ENCODE results near the gene HMCN2. TPM values are rescaled to one million over a fixed set of nuclear protein-coding genes. Genes with fewer than 3 reads are reported as not detected.

Gene HMCN2
- total and polyA plus RNA-seq, 2 donors: 0.90 to 2.2 TPM

DNA sequence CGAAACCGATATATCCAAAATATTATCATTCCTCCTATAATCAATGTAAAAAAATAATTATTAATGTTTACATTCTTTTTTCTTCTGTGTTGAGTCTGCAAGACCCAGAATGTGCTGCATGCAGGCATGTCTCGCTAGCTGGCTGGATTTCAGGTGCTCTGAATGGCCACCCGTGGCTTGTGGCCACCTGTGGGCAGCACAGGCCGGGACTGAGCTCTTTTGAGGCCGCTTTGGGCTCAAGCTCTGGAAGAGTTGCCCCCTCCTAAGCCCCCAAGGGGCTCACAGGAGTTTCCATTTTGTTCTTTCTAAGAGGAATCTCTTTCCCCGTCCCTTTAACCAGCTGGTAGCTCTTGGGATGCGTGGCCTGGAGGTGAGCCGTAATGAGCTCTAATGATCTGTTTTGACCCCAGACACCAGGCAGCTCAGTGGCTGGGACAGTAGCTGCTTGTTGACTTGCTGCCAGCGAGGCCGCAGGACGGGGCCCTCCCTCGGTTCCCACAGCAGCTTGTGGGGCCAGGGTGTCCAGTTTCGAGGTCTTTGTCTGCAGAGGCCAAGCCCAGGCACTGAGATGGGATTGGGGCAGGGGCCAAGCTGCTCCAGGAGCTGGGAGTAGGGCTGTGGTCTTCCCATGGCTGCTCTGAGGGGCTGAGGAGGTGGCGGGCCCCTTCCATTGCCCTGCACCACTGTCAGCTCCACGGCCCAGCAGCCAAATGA is 200.0 kb downstream of the HMCN2 start:
- no peak for DNase-seq (ENCODE audit: low read depth in 6 of 9, low spot score in 9 of 9)
- Histone ChIP-seq H3K27me3 (ENCODE audit: control insufficient read depth in 2 of 2, insufficient read depth in 1 of 2, low read length in 1 of 2) (peaks cover 25 to 92% of the 10 kb centered on the region in 2 donors), H3K4me1 (ENCODE audit: control insufficient read depth in 2 of 2, insufficient read depth in 2 of 2, low read length in 2 of 2) (no peaks in the 10 kb centered on the region), H3K4me3 (ENCODE audit: low read length in 2 of 2) (no peak overlapping the region), H3K27ac (ENCODE audit: low read depth in 1 of 2, low read length in 1 of 2) (no peak overlapping the region), H3K9me3 (ENCODE audit: control insufficient read depth in 2 of 2, insufficient read depth in 1 of 2, low read length in 1 of 2) (no peaks in the 10 kb centered on the region), H3K36me3 (ENCODE audit: control insufficient read depth in 2 of 2, insufficient read depth in 2 of 2, low read length in 1 of 2) (no peaks in the 10 kb centered on the region)
- WGBS: 78% methylated on average over 16 of the region's 16 CpGs

DNA sequence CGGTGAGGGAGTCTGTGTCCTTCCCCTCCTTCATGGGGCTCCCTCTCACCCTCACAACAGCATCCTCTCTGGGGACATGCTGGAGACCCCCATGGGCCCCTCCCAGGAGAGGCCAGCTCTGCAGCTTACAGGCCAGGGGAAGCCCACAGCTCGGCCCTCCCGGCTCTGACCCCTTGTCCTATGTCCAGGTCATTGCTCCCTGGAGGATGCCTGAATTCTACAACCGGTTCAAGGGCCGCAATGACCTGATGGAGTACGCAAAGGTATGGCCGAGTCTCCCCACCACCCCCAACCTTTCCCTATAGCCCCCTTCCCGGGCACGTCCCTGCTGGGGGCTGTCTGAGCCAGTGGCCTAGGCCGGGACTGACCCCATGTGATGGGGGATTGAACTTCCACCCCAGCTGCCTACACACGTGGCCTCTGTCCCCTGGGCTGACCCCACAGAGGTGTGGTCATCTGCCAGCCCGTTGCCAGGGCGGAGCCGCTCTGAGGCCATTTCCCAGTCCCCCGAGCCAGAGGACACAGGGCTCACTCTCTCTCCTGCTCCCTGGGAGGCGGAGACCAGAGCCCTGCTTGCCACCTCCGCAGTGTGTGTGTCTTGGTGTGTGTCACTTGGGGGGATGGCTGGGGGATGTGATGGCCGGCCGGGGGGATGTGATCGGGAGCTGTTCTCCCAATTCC is 201.1 kb downstream of the HMCN2 start:
- 60% methylated on average over 20 of the region's 20 CpGs for WGBS
- H3K4me1 ChIP-seq (ENCODE audit: control insufficient read depth in 2 of 2, insufficient read depth in 2 of 2, low read length in 2 of 2): no peaks in the 10 kb centered on the region
- no peak overlapping the region for H3K4me3 ChIP-seq (ENCODE audit: low read length in 2 of 2)
- H3K36me3 ChIP-seq (ENCODE audit: control insufficient read depth in 2 of 2, insufficient read depth in 2 of 2, low read length in 1 of 2): no peaks in the 10 kb centered on the region
- H3K27me3 ChIP-seq (ENCODE audit: control insufficient read depth in 2 of 2, insufficient read depth in 1 of 2, low read length in 1 of 2): peaks cover 25 to 94% of the 10 kb centered on the region in 2 donors
- no peak for DNase-seq (ENCODE audit: low read depth in 6 of 9, low spot score in 9 of 9)
- H3K9me3 ChIP-seq (ENCODE audit: control insufficient read depth in 2 of 2, insufficient read depth in 1 of 2, low read length in 1 of 2): no peaks in the 10 kb centered on the region
- no peak overlapping the region for H3K27ac ChIP-seq (ENCODE audit: low read depth in 1 of 2, low read length in 1 of 2)

DNA sequence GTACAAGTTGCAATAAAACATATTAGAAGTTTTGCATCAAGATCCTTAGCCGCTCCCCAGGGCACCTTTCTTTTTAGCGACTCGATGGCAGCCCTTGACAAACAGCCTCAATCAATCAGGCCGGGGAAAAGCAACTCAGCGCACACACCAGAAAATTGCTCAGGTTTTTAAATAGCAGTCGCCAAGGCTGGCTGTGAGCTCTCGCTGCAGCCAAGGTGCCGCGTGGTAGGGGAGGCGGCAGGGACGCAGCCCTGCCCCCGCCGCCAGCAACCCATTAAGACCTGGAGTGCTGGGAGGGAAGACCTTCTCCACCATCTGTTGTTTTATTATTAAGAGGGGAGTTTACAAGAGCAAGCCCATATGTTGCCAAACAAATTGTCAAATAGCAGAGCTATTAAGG is 201.8 kb downstream of the HMCN2 start:
- 8% methylated on average over 13 of the region's 13 CpGs for WGBS

DNA sequence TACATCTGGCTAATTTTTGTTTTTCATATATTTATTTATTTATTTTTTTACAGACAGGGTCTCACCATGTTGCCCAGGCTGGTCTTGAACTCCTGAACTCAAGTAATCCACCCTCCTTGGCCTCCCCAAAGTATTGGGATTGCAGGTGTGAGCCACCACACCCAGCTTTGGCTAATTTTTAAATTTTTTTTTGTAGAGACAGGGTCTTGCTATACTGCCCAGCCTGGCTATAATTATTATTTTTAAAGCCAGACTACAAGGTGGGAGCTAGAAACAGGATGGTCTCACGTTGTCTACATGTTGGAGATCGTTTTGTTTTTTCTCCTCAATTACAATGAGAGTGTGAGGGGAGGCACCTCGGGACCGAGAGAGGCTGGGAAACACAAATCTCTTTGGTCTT is 203.0 kb downstream of the HMCN2 start:
- no peaks in the 10 kb centered on the region for H3K9me3 ChIP-seq (ENCODE audit: control insufficient read depth in 2 of 2, insufficient read depth in 1 of 2, low read length in 1 of 2)
- H3K4me3 ChIP-seq (ENCODE audit: low read length in 2 of 2): no peak overlapping the region
- peaks cover 30 to 95% of the 10 kb centered on the region in 2 donors for H3K27me3 ChIP-seq (ENCODE audit: control insufficient read depth in 2 of 2, insufficient read depth in 1 of 2, low read length in 1 of 2)
- no peak for DNase-seq (ENCODE audit: low read depth in 6 of 9, low spot score in 9 of 9)
- 33% methylated on average over 4 of the region's 4 CpGs for WGBS
- no peaks in the 10 kb centered on the region for H3K4me1 ChIP-seq (ENCODE audit: control insufficient read depth in 2 of 2, insufficient read depth in 2 of 2, low read length in 2 of 2)
- H3K36me3 ChIP-seq (ENCODE audit: control insufficient read depth in 2 of 2, insufficient read depth in 2 of 2, low read length in 1 of 2): no peaks in the 10 kb centered on the region
- H3K27ac ChIP-seq (ENCODE audit: low read depth in 1 of 2, low read length in 1 of 2): no peak overlapping the region

More for the DNA sequence above, 201.8 kb downstream of the HMCN2 start:
- peaks cover 29 to 94% of the 10 kb centered on the region in 2 donors for H3K27me3 ChIP-seq (ENCODE audit: control insufficient read depth in 2 of 2, insufficient read depth in 1 of 2, low read length in 1 of 2)
- H3K9me3 ChIP-seq (ENCODE audit: control insufficient read depth in 2 of 2, insufficient read depth in 1 of 2, low read length in 1 of 2): no peaks in the 10 kb centered on the region
- no peak overlapping the region for H3K27ac ChIP-seq (ENCODE audit: low read depth in 1 of 2, low read length in 1 of 2)
- DNase-seq (ENCODE audit: low read depth in 6 of 9, low spot score in 9 of 9): no peak
- H3K36me3 ChIP-seq (ENCODE audit: control insufficient read depth in 2 of 2, insufficient read depth in 2 of 2, low read length in 1 of 2): no peaks in the 10 kb centered on the region
- no peaks in the 10 kb centered on the region for H3K4me1 ChIP-seq (ENCODE audit: control insufficient read depth in 2 of 2, insufficient read depth in 2 of 2, low read length in 2 of 2)
- H3K4me3 ChIP-seq (ENCODE audit: low read length in 2 of 2): no peak overlapping the region

DNA sequence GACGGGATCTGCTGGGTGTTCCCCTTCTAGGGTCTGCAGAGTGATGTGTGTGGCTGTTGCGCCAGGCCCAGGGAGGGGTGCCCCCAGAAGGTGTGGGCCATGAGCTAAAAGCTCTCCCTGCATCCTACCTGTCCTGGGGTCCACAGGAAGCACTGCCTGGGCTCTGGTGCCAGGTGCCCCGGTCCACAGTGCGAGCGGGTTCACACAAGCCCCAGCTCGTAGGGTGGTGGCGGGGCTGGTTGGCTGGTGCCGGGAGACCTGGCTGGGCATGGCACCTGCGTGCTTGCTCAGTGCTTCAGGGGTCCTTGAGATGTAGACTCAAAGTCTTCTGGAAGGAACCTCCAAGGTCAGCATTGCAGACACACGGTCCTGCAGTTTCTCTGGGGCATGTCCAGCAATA is 204.7 kb downstream of the HMCN2 start:
- Histone ChIP-seq H3K27ac (ENCODE audit: low read depth in 1 of 2, low read length in 1 of 2) (no peak overlapping the region), H3K27me3 (ENCODE audit: control insufficient read depth in 2 of 2, insufficient read depth in 1 of 2, low read length in 1 of 2) (peaks cover 32 to 98% of the 10 kb centered on the region in 2 donors), H3K36me3 (ENCODE audit: control insufficient read depth in 2 of 2, insufficient read depth in 2 of 2, low read length in 1 of 2) (no peaks in the 10 kb centered on the region), H3K9me3 (ENCODE audit: control insufficient read depth in 2 of 2, insufficient read depth in 1 of 2, low read length in 1 of 2) (no peaks in the 10 kb centered on the region), H3K4me3 (ENCODE audit: low read length in 2 of 2) (no peak overlapping the region), H3K4me1 (ENCODE audit: control insufficient read depth in 2 of 2, insufficient read depth in 2 of 2, low read length in 2 of 2) (no peaks in the 10 kb centered on the region)
- DNase-seq (ENCODE audit: low read depth in 6 of 9, low spot score in 9 of 9): no peak
- WGBS: 91% methylated on average over 10 of the region's 10 CpGs

DNA sequence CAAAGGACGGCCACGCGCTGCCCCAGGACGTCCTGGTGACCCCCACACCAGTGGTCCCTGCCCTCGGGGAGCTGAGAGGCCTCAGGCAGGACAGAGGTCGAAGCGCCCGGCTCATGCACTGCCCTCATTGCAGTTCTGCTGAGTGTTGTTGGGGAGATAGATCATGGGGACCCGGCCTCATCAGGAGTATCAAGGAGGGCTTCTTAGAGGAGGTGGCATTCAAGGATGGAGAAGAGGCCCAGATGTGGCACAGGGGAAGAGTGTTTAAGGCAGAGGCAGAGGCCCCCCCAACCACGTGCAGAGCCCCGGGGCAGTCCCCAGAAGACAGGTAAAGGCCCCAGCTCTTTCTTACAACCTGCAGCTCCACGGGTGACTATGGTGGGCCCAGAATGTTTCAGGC is 205.4 kb downstream of the HMCN2 start:
- Histone ChIP-seq H3K4me3 (ENCODE audit: low read length in 2 of 2) (no peak overlapping the region), H3K27me3 (ENCODE audit: control insufficient read depth in 2 of 2, insufficient read depth in 1 of 2, low read length in 1 of 2) (peaks cover 32 to 92% of the 10 kb centered on the region in 2 donors), H3K4me1 (ENCODE audit: control insufficient read depth in 2 of 2, insufficient read depth in 2 of 2, low read length in 2 of 2) (no peaks in the 10 kb centered on the region), H3K9me3 (ENCODE audit: control insufficient read depth in 2 of 2, insufficient read depth in 1 of 2, low read length in 1 of 2) (no peaks in the 10 kb centered on the region), H3K27ac (ENCODE audit: low read depth in 1 of 2, low read length in 1 of 2) (no peak overlapping the region), H3K36me3 (ENCODE audit: control insufficient read depth in 2 of 2, insufficient read depth in 2 of 2, low read length in 1 of 2) (no peaks in the 10 kb centered on the region)
- no peak for DNase-seq (ENCODE audit: low read depth in 6 of 9, low spot score in 9 of 9)
- WGBS: 89% methylated on average over 12 of the region's 12 CpGs

DNA sequence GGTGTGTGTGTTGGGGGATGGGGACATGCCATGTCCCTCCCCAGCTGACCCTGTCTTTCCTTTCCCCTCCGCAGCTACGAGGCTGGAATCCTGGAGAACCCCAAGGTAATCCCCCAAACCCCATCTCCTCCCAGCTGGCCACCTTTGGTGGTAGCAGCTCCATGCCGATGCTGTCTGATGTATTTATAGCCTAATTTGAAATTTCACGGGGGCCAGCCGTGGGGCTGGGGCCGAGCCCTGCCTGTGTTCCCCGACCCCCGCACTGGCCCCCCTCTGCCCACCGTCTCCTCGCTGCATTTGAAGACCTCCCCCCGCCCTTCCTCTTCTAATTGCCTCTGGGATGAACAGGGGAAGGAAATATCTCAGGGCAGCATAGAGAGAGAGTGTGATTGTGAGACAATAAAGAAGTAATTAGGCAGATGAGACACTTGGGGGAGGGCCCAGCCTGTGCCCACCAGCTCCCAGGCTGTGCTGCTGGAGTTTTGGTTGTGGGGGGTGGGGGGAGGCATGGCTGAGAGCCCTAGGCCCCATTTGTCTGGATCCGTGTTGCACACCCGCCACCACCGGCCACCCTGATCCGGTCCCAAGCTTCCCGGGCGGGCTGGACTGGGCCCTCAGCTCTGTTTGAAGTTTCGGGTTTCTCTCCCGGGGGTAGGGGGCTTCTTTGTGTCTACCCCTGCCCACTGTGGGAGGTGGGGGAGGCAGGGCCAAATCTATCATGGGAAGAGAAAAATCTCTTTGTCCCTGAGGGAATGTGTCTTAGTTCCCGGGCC is 206.0 kb downstream of the HMCN2 start:
- 35% methylated on average over 20 of the region's 20 CpGs for WGBS
- H3K27ac ChIP-seq (ENCODE audit: low read depth in 1 of 2, low read length in 1 of 2): no peak overlapping the region
- H3K36me3 ChIP-seq (ENCODE audit: control insufficient read depth in 2 of 2, insufficient read depth in 2 of 2, low read length in 1 of 2): no peaks in the 10 kb centered on the region
- no peak overlapping the region for H3K4me3 ChIP-seq (ENCODE audit: low read length in 2 of 2)
- DNase-seq (ENCODE audit: low read depth in 6 of 9, low spot score in 9 of 9): no peak
- H3K27me3 ChIP-seq (ENCODE audit: control insufficient read depth in 2 of 2, insufficient read depth in 1 of 2, low read length in 1 of 2): peaks cover 25 to 91% of the 10 kb centered on the region in 2 donors
- H3K4me1 ChIP-seq (ENCODE audit: control insufficient read depth in 2 of 2, insufficient read depth in 2 of 2, low read length in 2 of 2): no peaks in the 10 kb centered on the region
- no peaks in the 10 kb centered on the region for H3K9me3 ChIP-seq (ENCODE audit: control insufficient read depth in 2 of 2, insufficient read depth in 1 of 2, low read length in 1 of 2)

DNA sequence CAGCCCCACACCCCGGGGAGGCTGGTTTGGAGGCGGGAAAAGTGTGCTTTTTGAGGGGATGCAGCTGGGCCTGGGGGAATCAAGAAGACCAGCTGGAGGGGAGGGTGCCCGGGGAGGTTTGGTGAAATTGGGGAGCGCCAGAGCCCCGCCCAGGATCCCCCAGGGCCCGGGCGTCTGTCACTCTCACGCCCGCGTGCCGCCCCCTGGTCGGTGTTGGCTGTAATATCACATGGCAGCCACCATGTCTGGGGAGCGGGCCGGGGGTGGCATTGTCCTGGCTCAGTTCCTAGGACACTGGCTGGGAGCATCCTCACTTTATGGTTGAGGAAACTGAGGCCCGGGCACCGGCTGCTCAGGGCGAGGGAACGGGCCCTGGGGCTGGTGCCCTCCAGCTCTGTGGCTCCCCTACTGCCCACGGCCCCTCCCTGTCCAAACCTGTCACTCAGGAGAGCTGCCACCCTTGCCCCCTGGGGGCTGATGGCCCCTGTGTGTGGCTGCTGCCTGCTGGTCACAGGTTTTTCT is 206.7 kb downstream of the HMCN2 start:
- no peak for DNase-seq (ENCODE audit: low read depth in 6 of 9, low spot score in 9 of 9)
- Histone ChIP-seq H3K4me1 (ENCODE audit: control insufficient read depth in 2 of 2, insufficient read depth in 2 of 2, low read length in 2 of 2) (no peaks in the 10 kb centered on the region), H3K27ac (ENCODE audit: low read depth in 1 of 2, low read length in 1 of 2) (no peak overlapping the region), H3K4me3 (ENCODE audit: low read length in 2 of 2) (no peak overlapping the region), H3K36me3 (ENCODE audit: control insufficient read depth in 2 of 2, insufficient read depth in 2 of 2, low read length in 1 of 2) (no peaks in the 10 kb centered on the region), H3K9me3 (ENCODE audit: control insufficient read depth in 2 of 2, insufficient read depth in 1 of 2, low read length in 1 of 2) (no peaks in the 10 kb centered on the region), H3K27me3 (ENCODE audit: control insufficient read depth in 2 of 2, insufficient read depth in 1 of 2, low read length in 1 of 2) (peaks cover 20 to 84% of the 10 kb centered on the region in 2 donors)
- WGBS: 79% methylated on average over 19 of the region's 19 CpGs

DNA sequence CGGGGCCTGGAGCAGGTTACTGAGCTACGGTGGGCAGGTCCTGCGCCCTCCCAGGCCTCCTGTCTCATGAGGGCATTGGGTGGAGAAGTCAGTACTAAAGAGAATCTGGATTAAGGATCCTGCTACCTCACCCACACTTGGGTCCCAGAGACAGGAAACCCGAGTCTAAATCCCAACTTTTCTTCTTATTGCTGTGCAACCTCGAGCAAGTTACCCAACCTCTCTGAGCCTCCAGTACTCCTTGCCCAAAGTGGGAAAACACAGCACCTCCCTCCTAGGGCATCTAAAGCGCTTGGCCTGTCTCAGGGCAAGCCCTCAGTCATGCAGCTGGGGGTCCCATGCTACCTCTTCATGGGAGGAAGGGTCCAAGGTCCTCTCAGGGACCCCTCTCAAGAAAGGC is 207.4 kb downstream of the HMCN2 start:
- WGBS: 93% methylated on average over 6 of the region's 6 CpGs
- Histone ChIP-seq H3K27ac (ENCODE audit: low read depth in 1 of 2, low read length in 1 of 2) (no peak overlapping the region), H3K27me3 (ENCODE audit: control insufficient read depth in 2 of 2, insufficient read depth in 1 of 2, low read length in 1 of 2) (peaks cover 12 to 83% of the 10 kb centered on the region in 2 donors), H3K4me1 (ENCODE audit: control insufficient read depth in 2 of 2, insufficient read depth in 2 of 2, low read length in 2 of 2) (no peaks in the 10 kb centered on the region), H3K9me3 (ENCODE audit: control insufficient read depth in 2 of 2, insufficient read depth in 1 of 2, low read length in 1 of 2) (no peaks in the 10 kb centered on the region), H3K36me3 (ENCODE audit: control insufficient read depth in 2 of 2, insufficient read depth in 2 of 2, low read length in 1 of 2) (no peaks in the 10 kb centered on the region), H3K4me3 (ENCODE audit: low read length in 2 of 2) (no peak overlapping the region)
- DNase-seq (ENCODE audit: low read depth in 6 of 9, low spot score in 9 of 9): no peak
